AG09309 (cell line): ENCODE measurements around the gene FARP1.
A peak's percentile ranks its signal among the peaks of the same experiment; 100 is the strongest.
"Not testable (repeated sequence)": the region's sequence is repeated elsewhere in the genome, so short reads cannot be mapped to it uniquely, and the experiment has no call there.

Experiments used
- DNase-seq: peaks from one replicate; pipeline ENCODE4 v3.0.0-alpha.2; 2010; ENCODE audit warnings: low read depth
- H3K4me3 ChIP-seq: 2 replicates; pipeline ENCODE4 v1.5.1; 2011; ENCODE audit warnings: mild to moderate bottlenecking, low read depth, low read length, moderate library complexity; ENCODE audit not compliant: control insufficient read depth
- CTCF ChIP-seq: IDR thresholded peaks from 2 replicates; pipeline ENCODE4 v1.5.1; 2011; ENCODE audit warnings: mild to moderate bottlenecking, low read depth, low read length, inconsistent platforms; ENCODE audit not compliant: insufficient read depth, control insufficient read depth; ENCODE audit errors: missing control alignments

The FARP1 gene

GRCh38 chr13:98366443-98366842 is 223.5 kb downstream of the FARP1 start:
- H3K4me3 ChIP-seq: no peak overlapping the region
- no peak for DNase-seq
- TF ChIP-seq CTCF: no peak

GRCh38 chr13:98366959-98367358 is 224.1 kb downstream of the FARP1 start:
- no peak for TF ChIP-seq CTCF
- H3K4me3 ChIP-seq: no peak overlapping the region
- no peak for DNase-seq

DNA sequence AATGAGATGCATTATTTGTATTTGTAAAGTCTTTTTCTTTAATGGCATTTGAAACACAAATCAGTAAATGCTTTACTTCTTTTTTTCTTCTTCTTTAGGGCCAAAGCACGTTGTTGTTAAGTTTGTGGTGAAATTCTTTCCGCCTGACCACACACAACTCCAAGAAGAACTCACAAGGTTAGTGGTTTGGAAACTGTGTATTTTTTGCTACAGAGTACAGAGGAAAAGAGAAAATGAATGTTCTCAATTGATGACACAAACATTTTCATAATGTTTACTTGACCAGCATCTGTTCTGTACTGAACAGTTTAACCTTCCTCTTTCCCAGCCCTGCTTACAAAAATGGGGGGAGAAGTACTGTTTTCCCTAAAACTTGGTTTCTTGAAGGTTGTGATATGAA is 225.1 kb downstream of the FARP1 start:
- no peak overlapping the region for H3K4me3 ChIP-seq
- no peak for DNase-seq
- no peak for TF ChIP-seq CTCF

GRCh38 chr13:98369520-98369919 is 226.6 kb downstream of the FARP1 start:
- not testable (repeated sequence) for H3K4me3 ChIP-seq, DNase-seq

DNA sequence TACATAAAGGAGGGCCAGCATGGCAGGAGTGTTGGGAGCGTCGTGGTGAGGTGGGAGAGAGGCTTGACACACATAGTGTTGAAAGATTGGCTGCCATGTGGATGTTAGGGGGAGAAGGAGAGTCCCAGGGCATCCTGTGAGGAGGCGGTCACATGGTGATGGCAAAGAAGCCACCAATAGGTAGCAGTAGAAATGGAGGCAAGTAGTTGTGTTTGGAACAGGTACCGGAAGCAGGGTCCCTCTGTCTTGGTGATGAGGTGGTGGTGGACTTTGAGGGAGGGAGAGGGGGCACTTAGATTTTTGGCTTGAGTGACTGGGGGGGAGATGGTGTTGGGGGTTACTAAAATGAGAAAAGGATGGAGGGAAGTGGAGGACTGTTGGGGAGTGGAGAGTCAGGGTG is 227.4 kb downstream of the FARP1 start:
- TF ChIP-seq CTCF: no peak
- DNase-seq: no peak
- H3K4me3 ChIP-seq: no peak overlapping the region

DNA sequence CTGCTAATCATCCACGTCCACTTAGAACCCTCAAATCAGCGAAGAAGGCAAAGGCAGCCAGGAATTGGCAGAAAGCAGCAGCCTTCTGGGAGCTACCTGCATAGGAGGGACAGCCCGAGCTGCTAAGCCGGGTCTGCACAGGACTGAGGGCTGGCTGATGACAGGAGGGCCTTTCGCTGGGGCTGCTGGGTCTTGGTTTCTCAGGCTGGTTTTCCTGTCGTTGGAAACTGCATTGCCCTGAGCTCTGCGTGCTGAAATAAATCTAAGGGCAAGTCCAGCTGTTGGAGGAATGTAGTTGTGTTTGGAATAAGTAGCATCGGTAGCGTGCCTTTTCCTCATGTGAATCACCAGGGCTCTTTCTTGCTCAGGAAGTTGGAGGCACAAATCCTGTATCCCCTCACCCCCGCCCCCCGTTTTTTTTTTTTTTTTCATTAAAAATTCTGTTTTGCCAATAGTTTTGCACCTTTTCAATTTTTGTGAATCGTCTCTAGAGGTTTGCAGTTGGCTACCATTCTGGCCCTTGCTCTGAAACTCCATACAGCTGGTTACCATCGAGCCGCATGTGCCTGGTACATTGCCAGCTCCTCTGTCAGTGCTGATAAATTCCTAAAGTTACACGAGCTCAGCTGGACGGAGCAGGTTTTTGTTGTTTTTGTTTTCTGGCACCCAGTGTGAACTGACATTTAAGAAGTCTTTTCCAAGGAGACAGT is 228.1 kb downstream of the FARP1 start:
- TF ChIP-seq CTCF: no peak
- H3K4me3 ChIP-seq: no peak overlapping the region
- peak; percentile 82 for DNase-seq

DNA sequence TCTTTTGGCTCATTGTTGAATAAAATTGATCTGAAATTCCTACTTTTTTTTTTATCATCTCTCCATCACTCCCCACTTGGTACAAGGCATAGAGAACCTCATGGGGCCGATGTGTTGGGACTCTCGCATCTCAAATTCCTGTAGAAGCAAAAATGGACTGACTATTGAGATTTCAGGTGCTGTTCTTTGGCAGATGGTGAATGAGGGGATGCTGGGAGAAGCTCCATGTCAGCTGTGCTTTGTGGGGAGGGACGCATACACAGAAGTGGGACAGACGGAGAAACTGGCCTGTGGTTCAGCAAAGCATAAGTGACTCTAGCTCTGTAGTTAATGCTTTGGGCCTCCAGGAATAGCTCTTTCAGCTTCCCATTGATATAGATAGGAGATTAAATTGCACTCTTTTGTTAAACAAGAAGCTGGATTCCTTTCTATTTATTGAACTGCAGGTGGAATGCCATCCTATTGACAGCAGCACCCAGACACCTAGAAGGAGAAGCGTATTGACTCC is 228.7 kb downstream of the FARP1 start:
- DNase-seq: no peak
- H3K4me3 ChIP-seq: no peak overlapping the region
- TF ChIP-seq CTCF: no peak
